Lung (tissue), 12 donors: Measurements from ENCODE around the gene FLYWCH1. TPM values are rescaled to one million over a fixed set of nuclear protein-coding genes. Genes with fewer than 3 reads are reported as not detected.
A peak's percentile ranks its signal among the peaks of the same experiment; 100 is the strongest.

Experiments
- ATAC-seq: fragments of 200-7000 bp; cut with Tn5 transposase; one replicate; pipeline ENCODE4 v1.9.1; 2020; ENCODE audit warnings: moderate number of reproducible peaks; ENCODE audit not compliant: insufficient read depth, low FRiP score
- DNase-seq, 3 donors: peaks; one replicate each; pipeline ENCODE4 v3.0.0-alpha.2; 2013 to 2017
- H3K27ac ChIP-seq, 2 donors: one replicate each; pipeline ENCODE4 v1.5.1; 2013; ENCODE audit warnings: mild to moderate bottlenecking in 2 of 2, moderate library complexity in 2 of 2, control low read depth in 1 of 2, inconsistent platforms in 1 of 2, low read depth in 1 of 2, low read length in 1 of 2
- H3K27me3 ChIP-seq, 3 donors: one replicate each; pipeline ENCODE4 v1.5.1; 2013; ENCODE audit warnings: low read length in 2 of 3; ENCODE audit not compliant: control insufficient read depth in 3 of 3, insufficient read depth in 3 of 3
- H3K36me3 ChIP-seq, 4 donors: one replicate each; pipeline ENCODE4 v1.5.1; 2013; ENCODE audit warnings: low read length in 4 of 4, mild to moderate bottlenecking in 1 of 4, moderate library complexity in 1 of 4; ENCODE audit not compliant: control insufficient read depth in 4 of 4, insufficient read depth in 4 of 4
- H3K4me1 ChIP-seq, 5 donors: one replicate each; pipeline ENCODE4 v1.5.1; 2013; ENCODE audit warnings: low read length in 5 of 5, mild to moderate bottlenecking in 2 of 5, moderate library complexity in 1 of 5; ENCODE audit not compliant: control insufficient read depth in 5 of 5, insufficient read depth in 5 of 5
- H3K4me3 ChIP-seq: one replicate; pipeline ENCODE4 v1.5.1; 2013; ENCODE audit warnings: mild to moderate bottlenecking, control low read depth, moderate library complexity
- H3K9ac ChIP-seq, 2 donors: one replicate each; pipeline ENCODE4 v1.5.1; 2013; ENCODE audit warnings: low read length in 2 of 2, control low read depth in 1 of 2; ENCODE audit not compliant: insufficient read depth in 1 of 2
- H3K9me3 ChIP-seq, 4 donors: one replicate each; pipeline ENCODE4 v1.5.1; 2013; ENCODE audit warnings: low read length in 3 of 4, mild to moderate bottlenecking in 1 of 4, moderate library complexity in 1 of 4; ENCODE audit not compliant: control insufficient read depth in 4 of 4, insufficient read depth in 3 of 4
- WGBS, 2 donors: extraction: QIAGEN DNeasy Blood & Tissue Kit; methylation state at CpG; one replicate each; pipeline ENCODE4 v1.1.7; 2013; 5-methylcytosine and 5-hydroxymethylcytosine counted together
- polyA plus RNA-seq, 2 donors: library from polyadenylated mRNA; stranded (reverse); fragments of 200-250 nt; gene quantifications; one replicate each; pipeline ENCODE4 v1.2.1, GENCODE V29; 2013
- total RNA-seq, 2 donors: library from RNA; depleted of rRNA in 1 of 2; stranded (reverse); fragments of >200 nt in 1 of 2; gene quantifications; one replicate each; pipeline ENCODE4 v1.2.1, GENCODE V29; 2014 to 2021
- TF ChIP-seq, protein P1 (sequence below): IDR thresholded peaks from 2 replicates; pipeline ENCODE4 v1.5.1; 2012; ENCODE audit warnings: mild to moderate bottlenecking; ENCODE audit errors: control extremely low read depth, extremely low read depth
- donor health status: control.
- donor health status: control.
- donor health status: Bipolar disorder and iron deficiency.
- donor health status: healthy.
- donor health status: DM: yes; HTN: yes; CAD: no.

FLYWCH1 gene
- total and polyA plus RNA-seq, 4 donors: 13.3 to 34.3 (median 21.4) TPM

DNA sequence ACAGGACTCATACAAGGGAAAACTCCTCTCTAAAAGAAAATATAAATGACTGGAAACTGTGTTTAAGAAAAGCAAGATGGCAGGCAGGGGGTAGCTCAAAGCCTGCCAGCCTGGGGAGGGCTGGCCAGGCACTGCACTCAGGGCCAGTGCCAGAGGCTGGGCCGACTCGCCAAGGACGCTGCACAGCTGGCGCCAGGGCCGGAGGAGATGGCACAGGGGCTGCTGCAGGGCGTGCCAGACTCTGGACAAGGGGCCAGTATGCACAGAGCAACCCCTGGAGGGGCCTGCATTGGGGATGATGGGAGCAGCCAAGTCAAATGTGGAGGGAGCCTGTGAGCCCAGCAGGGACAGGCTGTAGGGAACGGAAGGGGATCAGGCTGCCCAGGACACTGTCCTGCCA is 64.5 kb downstream of the FLYWCH1 start:
- Histone ChIP-seq H3K36me3 (no peaks in the 10 kb centered on the region), H3K4me3 (no peak overlapping the region), H3K27ac (no peak overlapping the region), H3K4me1 (peaks cover 0 to 41% (median 5%) of the 10 kb centered on the region in 5 donors), H3K27me3 (no peaks in the 10 kb centered on the region), H3K9ac (no peak overlapping the region), H3K9me3 (no peaks in the 10 kb centered on the region)
- 93 to 96% methylated on average over 7 of the region's 7 CpGs for WGBS, 2 donors
- TF ChIP-seq, protein P1, sequence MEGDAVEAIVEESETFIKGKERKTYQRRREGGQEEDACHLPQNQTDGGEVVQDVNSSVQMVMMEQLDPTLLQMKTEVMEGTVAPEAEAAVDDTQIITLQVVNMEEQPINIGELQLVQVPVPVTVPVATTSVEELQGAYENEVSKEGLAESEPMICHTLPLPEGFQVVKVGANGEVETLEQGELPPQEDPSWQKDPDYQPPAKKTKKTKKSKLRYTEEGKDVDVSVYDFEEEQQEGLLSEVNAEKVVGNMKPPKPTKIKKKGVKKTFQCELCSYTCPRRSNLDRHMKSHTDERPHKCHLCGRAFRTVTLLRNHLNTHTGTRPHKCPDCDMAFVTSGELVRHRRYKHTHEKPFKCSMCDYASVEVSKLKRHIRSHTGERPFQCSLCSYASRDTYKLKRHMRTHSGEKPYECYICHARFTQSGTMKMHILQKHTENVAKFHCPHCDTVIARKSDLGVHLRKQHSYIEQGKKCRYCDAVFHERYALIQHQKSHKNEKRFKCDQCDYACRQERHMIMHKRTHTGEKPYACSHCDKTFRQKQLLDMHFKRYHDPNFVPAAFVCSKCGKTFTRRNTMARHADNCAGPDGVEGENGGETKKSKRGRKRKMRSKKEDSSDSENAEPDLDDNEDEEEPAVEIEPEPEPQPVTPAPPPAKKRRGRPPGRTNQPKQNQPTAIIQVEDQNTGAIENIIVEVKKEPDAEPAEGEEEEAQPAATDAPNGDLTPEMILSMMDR: no peak
- no peak for ATAC-seq
- DNase-seq: no peak

DNA sequence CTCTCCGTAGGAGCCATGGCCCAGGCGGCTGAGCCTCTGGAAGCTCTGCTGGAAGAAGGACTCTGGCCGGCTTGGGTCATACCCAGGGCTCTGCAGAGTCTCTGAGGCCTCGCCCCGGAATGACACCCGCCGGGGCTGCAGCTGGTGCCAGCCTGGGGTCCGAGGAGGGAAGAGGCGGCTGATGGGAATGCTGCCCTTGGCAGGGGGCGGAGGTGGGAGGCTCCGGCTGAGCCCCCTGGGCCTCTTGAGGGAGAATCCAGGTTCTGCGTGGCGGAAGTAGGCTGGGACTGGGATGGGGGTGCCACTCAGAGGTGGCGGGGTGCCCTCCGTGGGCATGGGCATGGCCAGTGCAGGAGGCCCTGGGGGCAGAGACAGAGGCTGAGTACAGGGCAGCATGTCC is 64.9 kb downstream of the FLYWCH1 start:
- Histone ChIP-seq H3K4me3 (no peak overlapping the region), H3K9ac (no peak overlapping the region), H3K27ac (no peak overlapping the region), H3K9me3 (no peaks in the 10 kb centered on the region), H3K27me3 (no peaks in the 10 kb centered on the region), H3K4me1 (peaks cover 0 to 45% (median 5%) of the 10 kb centered on the region in 5 donors), H3K36me3 (no peaks in the 10 kb centered on the region)
- ATAC-seq (no peak), DNase-seq (no peak)
- TF ChIP-seq, protein P1: no peak
- WGBS, 2 donors: 95% methylated on average over 15 of the region's 15 CpGs

DNA sequence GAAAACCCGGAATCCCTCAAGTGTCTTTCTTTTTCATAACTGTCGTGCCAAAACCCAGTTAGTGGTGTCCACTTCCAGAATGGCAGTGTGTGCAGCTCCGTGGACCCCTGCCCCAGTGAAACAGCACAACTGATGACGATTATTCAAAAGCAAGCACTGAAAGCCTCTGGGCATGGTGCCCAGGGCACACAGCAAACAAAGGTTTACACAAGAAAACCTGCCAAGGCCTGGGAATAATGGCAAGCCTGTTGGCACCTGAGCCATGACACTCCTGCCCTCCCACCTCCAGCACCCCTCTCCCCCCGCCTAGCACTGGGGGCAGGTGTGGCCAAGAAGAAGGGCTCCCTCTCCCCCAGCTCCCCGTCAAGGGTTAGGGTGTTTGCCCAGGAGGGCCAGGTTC is 65.7 kb downstream of the FLYWCH1 start:
- H3K9ac ChIP-seq: no peak overlapping the region
- H3K36me3 ChIP-seq: no peaks in the 10 kb centered on the region
- H3K27me3 ChIP-seq: no peaks in the 10 kb centered on the region
- TF ChIP-seq, protein P1: no peak
- 70 to 81% methylated on average over 6 of the region's 6 CpGs for WGBS, 2 donors
- DNase-seq: peak in 2 of 3 donors; percentile 54 to 77
- no peak for ATAC-seq
- H3K4me1 ChIP-seq: peaks cover 0 to 41% (median 5%) of the 10 kb centered on the region in 5 donors
- no peak overlapping the region for H3K4me3 ChIP-seq
- H3K27ac ChIP-seq: no peak overlapping the region
- H3K9me3 ChIP-seq: no peaks in the 10 kb centered on the region

DNA sequence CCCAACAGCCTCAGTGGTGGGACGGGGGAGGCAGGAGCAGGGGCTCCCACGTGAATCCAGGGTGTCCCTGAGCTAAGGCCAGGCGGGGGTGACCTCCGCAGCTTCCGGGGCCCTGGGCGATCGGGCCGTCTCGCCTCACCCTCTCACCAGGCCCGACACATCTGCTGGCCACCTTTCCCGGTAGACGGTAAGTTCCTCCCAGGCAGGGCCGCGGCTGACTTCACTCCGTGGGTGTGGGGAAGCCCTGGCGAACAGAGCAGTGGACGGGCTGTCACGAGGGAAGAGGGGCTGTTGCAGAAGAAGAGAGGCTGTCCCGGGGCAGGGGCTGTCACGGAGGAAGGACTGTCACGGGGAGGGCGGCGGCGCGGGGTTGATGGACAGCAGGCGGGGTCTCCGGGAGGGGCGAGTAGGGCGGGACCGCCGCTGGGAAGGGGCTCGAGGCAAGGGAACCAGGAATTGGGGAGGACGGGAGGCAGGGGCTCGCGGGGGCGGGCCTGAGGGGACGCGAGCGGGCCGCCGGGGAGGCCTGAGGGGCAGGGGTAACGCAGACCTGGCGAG is 68.0 kb downstream of the FLYWCH1 start:
- no peaks in the 10 kb centered on the region for H3K36me3 ChIP-seq
- no peak overlapping the region for H3K9ac ChIP-seq
- H3K27ac ChIP-seq: no peak overlapping the region
- no peaks in the 10 kb centered on the region for H3K27me3 ChIP-seq
- peaks cover 0 to 24% (median 7%) of the 10 kb centered on the region in 5 donors for H3K4me1 ChIP-seq
- no peak for DNase-seq
- H3K4me3 ChIP-seq: peak overlapping the region; percentile 42
- TF ChIP-seq, protein P1: no peak
- 6 to 9% methylated on average over 36 to 43 of the region's 43 CpGs for WGBS, 2 donors
- ATAC-seq: no peak
- no peaks in the 10 kb centered on the region for H3K9me3 ChIP-seq
